Gastroesophageal sphincter (tissue), 4 donors: ENCODE data around the gene UCP2. TPM values are rescaled to one million over a fixed set of nuclear protein-coding genes. Genes with fewer than 3 reads are reported as not detected.
A peak's percentile ranks its signal among the peaks of the same experiment; 100 is the strongest.

Source experiments
- ATAC-seq: fragments of 150-250 bp; one replicate; pipeline ENCODE4 v1.9.1; 2016; ENCODE audit warnings: mild to moderate bottlenecking, moderate library complexity
- H3K27ac ChIP-seq, 4 donors: fragments of 200-600 bp; sonication (generic) in 3 of 4; 1 replicate in 3 of 4; 2 replicates in 1 of 4; pipeline ENCODE4 v1.5.1; 2016 to 2019
- H3K27me3 ChIP-seq: fragments of 200-600 bp; sonication (generic); one replicate; pipeline ENCODE4 v1.5.1; 2019
- H3K36me3 ChIP-seq, 2 donors: fragments of 200-600 bp; sonication (generic); one replicate each; pipeline ENCODE4 v1.5.1; 2019; ENCODE audit warnings: control low read depth in 1 of 2
- H3K4me1 ChIP-seq, 3 donors: fragments of 200-600 bp; sonication (generic); 1 replicate in 2 of 3; 2 replicates in 1 of 3; pipeline ENCODE4 v1.5.1; 2016 to 2019; ENCODE audit warnings: control low read depth in 2 of 3
- H3K4me3 ChIP-seq, 2 donors: fragments of 200-600 bp; sonication (generic); one replicate each; pipeline ENCODE4 v1.5.1; 2019; ENCODE audit warnings: mild to moderate bottlenecking in 1 of 2, moderate library complexity in 1 of 2
- H3K9me3 ChIP-seq, 3 donors: fragments of 200-600 bp; sonication (generic); one replicate each; pipeline ENCODE4 v1.5.1; 2017 to 2019; ENCODE audit warnings: control low read depth in 2 of 3
- CTCF ChIP-seq, 4 experiments: fragments of 200-600 bp in 2 of 4; fragments of 450-650 bp in 2 of 4; sonication (generic) in 1 of 4; IDR thresholded peaks; one replicate each; pipeline ENCODE4 v1.5.1; 2017 to 2019; ENCODE audit warnings: antibody characterized with exemption in 4 of 4, mild to moderate bottlenecking in 2 of 4, moderate library complexity in 2 of 4
- EP300 ChIP-seq: sonication (generic); formaldehyde crosslinking; IDR thresholded peaks from one replicate; pipeline ENCODE4 v1.6.1; 2017; ENCODE audit warnings: antibody characterized with exemption, mild to moderate bottlenecking
- POLR2A ChIP-seq, 2 donors: fragments of 450-650 bp; IDR thresholded peaks; one replicate each; pipeline ENCODE4 v1.6.1; 2017; ENCODE audit warnings: antibody characterized with exemption in 2 of 2, mild to moderate bottlenecking in 2 of 2, moderate library complexity in 1 of 2
- POLR2AphosphoS5 ChIP-seq: sonication (generic); formaldehyde crosslinking; IDR thresholded peaks from one replicate; pipeline ENCODE4 v1.6.1; 2017; ENCODE audit warnings: antibody characterized with exemption
- WGBS, 2 donors: methylation state at CpG; one replicate each; pipeline ENCODE4 v1.1.5; 2018; ENCODE audit warnings: low coverage in 1 of 2; 5-methylcytosine and 5-hydroxymethylcytosine counted together
- total RNA-seq, 4 donors: library from RNA; depleted of rRNA; stranded (reverse); fragments of >200 nt; gene quantifications; one replicate each; pipeline ENCODE4 v1.1.0, GENCODE V29; 2016

The UCP2 gene
- total RNA-seq, 4 donors from 2014 or later, result 5.8 to 37.2 (median 33.2) TPM

DNA sequence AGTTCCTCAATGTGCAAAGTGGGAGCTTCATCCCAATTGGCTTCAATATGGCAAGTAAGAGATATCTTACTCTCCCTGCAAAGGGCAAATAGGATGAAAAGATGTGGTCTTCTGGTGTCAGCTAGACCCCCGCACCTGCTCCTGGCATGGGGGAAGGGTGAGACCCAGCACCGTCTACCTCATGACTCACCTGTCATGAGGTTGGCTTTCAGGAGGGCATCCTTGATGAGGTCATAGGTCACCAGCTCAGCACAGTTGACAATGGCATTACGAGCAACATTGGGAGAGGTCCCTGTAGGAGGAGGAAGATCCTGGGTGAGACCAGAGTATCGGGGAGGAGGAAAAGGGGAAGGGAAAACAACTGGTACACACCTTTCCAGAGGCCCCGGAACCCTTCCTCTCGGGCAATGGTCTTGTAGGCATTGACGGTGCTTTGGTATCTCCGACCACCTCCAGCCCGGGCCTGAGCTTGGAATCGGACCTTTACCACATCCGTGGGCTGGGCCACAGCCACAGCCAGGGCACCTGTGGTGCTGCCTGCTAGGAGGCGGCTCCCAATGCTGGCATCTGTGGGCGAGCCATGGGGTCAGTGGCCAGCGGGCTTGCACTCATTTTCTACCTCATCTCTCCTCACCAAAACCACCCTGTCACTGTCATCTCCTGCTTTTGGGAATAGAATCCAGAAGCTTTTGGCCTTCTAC, 6.0 kb downstream of the UCP2 start:
- ATAC-seq, result no peak
- WGBS, 2 donors, result 87 to 89% methylated on average over 3 to 11 of the region's 14 CpGs
- Histone ChIP-seq H3K4me3 (no peak overlapping the region), H3K9me3 (no peaks in the 10 kb centered on the region), H3K4me1 (peaks cover 0 to 3% (median 0%) of the 10 kb centered on the region in 3 donors), H3K27me3 (no peaks in the 10 kb centered on the region), H3K36me3 (peaks cover 0 to 37% of the 10 kb centered on the region in 2 donors), H3K27ac (no peak overlapping the region)
- no peak for TF ChIP-seq CTCF (IDR thresholded peaks at IDR 0.05)

GRCh38 chr11:73975479-73975757, 7.2 kb downstream of the UCP2 start:
- H3K27me3 ChIP-seq, result no peaks in the 10 kb centered on the region
- H3K4me1 ChIP-seq, result peaks cover 0 to 3% (median 0%) of the 10 kb centered on the region in 3 donors
- H3K27ac ChIP-seq, result no peak overlapping the region
- H3K9me3 ChIP-seq, result no peaks in the 10 kb centered on the region
- TF ChIP-seq POLR2A (IDR thresholded peaks at IDR 0.05) (no peak), EP300 (no peak), POLR2AphosphoS5 (no peak), CTCF (IDR thresholded peaks at IDR 0.05) (no peak)
- WGBS, 2 donors, result 100% methylated on average over 3 of the region's 6 CpGs; no CpG with 5 or more reads in 1 of the 2 donors
- peaks cover 0 to 37% of the 10 kb centered on the region in 2 donors for H3K36me3 ChIP-seq
- H3K4me3 ChIP-seq, result no peak overlapping the region
- ATAC-seq, result no peak

DNA sequence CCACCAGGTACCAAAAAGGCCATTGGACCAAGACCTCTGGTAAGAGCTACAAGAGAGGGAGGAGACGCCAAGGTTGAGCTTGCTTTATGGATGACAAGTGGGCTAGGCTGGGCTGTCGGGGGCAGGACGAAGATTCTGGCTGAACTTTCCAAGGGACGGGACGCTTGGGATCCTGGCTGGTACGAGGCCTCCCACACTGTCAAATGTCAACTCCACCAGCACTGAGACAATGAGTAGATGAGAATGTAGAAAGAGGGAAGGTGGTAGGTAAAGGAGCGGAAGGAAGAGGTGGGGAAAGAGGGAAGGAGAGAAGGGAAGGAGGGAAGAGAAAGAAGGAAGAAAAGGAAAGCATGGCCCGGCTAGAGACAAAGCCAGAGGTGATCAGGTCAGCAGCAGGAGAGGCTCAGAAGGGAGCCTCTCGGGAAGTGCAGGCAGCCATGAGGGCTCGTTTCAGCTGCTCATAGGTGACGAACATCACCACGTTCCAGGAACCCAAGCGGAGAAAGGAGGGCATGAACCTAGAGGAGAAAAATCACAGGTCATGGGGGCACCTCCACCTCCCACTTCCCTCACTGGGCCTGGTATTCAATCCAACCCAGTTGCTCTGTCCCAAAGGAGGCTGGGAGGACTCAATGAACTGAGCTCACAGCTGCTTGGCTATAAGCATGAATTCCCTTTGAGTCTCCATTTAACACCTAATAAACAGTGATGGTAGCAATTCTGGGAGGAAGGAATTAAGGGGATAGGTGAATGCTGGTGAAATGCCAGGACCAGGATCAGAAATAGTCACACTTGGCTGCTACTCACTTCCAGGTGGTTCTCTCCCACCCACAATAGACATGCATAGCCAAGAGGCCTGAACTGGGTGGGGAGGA, 7.8 kb downstream of the UCP2 start:
- H3K9me3 ChIP-seq, result no peaks in the 10 kb centered on the region
- peak overlapping the region in 1 of 4 donors; percentile 53 for H3K27ac ChIP-seq
- WGBS, 2 donors, result 78 to 91% methylated on average over 10 to 13 of the region's 13 CpGs
- H3K4me1 ChIP-seq, result peaks cover 0 to 3% (median 0%) of the 10 kb centered on the region in 3 donors
- ATAC-seq, result no peak
- H3K4me3 ChIP-seq, result no peak overlapping the region
- peaks cover 0 to 37% of the 10 kb centered on the region in 2 donors for H3K36me3 ChIP-seq
- TF ChIP-seq POLR2AphosphoS5 (no peak), POLR2A (IDR thresholded peaks at IDR 0.05) (no peak), EP300 (no peak), CTCF (IDR thresholded peaks at IDR 0.05) (no peak)
- H3K27me3 ChIP-seq, result no peaks in the 10 kb centered on the region

DNA sequence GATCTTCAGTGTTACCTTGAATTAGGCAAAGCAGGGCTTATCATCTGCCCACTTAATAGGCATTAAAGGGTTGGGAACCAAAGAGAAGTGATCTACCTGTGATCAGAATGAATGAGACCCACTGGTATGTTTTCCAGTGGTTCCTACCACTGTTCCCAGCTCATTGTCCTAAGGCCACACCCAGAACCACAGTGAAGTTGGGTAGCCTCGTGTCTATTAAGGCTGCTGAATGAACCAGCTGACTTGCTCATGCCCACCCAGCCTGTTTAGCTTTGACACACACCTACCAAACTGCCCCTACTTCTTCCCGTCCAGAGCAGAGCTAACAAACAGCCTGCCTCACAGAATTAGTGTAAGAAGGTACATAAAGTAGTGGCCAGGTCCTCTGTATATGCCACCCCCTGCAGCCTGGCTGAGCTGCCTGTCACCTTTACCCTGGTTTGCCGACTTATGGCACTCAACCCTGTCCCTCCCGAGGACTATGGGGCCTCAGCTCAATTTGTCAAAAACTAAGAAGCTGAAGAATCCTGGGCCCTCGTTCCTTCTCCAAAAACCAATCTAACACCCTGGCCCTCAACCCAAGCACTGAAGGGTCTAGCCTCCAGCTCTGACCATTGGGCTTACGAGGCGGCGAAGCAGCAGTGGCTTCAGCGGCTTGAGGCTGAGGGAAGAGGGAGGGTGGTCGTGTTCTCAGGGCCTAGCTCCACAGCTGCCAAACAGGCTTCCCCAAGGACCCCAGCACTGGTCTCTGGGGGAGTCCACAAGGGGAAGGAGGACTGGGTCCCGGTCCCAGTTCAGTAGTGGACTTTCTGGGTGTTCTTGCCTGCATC, 9.8 kb downstream of the UCP2 start:
- TF ChIP-seq POLR2A (IDR thresholded peaks at IDR 0.05), result no peak
- TF ChIP-seq EP300, result no peak
- TF ChIP-seq CTCF (IDR thresholded peaks at IDR 0.05), result no peak
- TF ChIP-seq POLR2AphosphoS5, result no peak
- Histone ChIP-seq H3K36me3 (peaks cover 0 to 28% of the 10 kb centered on the region in 2 donors), H3K27me3 (no peaks in the 10 kb centered on the region), H3K4me1 (peaks cover 0 to 3% (median 0%) of the 10 kb centered on the region in 3 donors), H3K27ac (peak overlapping the region in 2 of 4 donors; percentile 53 to 60), H3K9me3 (no peaks in the 10 kb centered on the region), H3K4me3 (no peak overlapping the region)
- ATAC-seq, result no peak
- WGBS, 2 donors, result 74 to 86% methylated on average over 4 to 6 of the region's 11 CpGs
